K562 (cell line): ENCODE data around the gene CDKN2D. TPM values are rescaled to one million over a fixed set of nuclear protein-coding genes. Genes with fewer than 3 reads are reported as not detected.
A peak's percentile ranks its signal among the peaks of the same experiment; 100 is the strongest.

ENCODE experiments used
- ATAC-seq: fragments of 200-7000 bp; cut with Tn5 transposase; 3 replicates; pipeline ENCODE4 v1.9.1; 2020; ENCODE audit warnings: moderate library complexity
- BruUV-seq: library from RNA; stranded (reverse); fragments of 400-500 nt; replicated peaks from 2 replicates; lab custom pipeline; 2021; lab: Mats Ljungman, UMichigan
- CTCF ChIA-PET: fragments of 300-600 bp; formaldehyde crosslinking; extraction: SDS; loops from one replicate; lab custom pipeline; 2021; ENCODE audit warnings: low intra/inter-chr PET ratio; lab: Yijun Ruan, JAX
- POLR2A ChIA-PET: fragments of 300-600, 350-650 bp; sonication (Branson Sonifier 250); formaldehyde crosslinking; extraction: SDS; loops from one replicate; lab custom pipeline; 2021; ENCODE audit warnings: antibody characterized with exemption, inconsistent platforms; lab: Yijun Ruan, JAX
- DNase-seq, 4 experiments: peaks; one replicate each; pipeline versions ENCODE4 v3.0.0 to v3.0.0-alpha.2; 2011 to 2018; ENCODE audit warnings: low spot score in 3 of 4, mixed read lengths in 3 of 4; ENCODE audit errors: extremely low read depth in 1 of 4
- FAIRE-seq: peaks from 2 replicates; lab custom pipeline; 2011; peaks lifted over from hg19 to GRCh38; lab: Jason Lieb, UNC
- H2AFZ ChIP-seq: 2 replicates; pipeline ENCODE4 v1.6.0; 2011; ENCODE audit warnings: low read depth, low read length, control low read depth, inconsistent platforms
- H3K27ac ChIP-seq: fragments of 200-600 bp; 3 replicates; pipeline ENCODE4 v1.8.0; 2011; ENCODE audit warnings: low read depth, mild to moderate bottlenecking, control low read depth, inconsistent platforms, low read length, moderate library complexity, mixed read lengths; ENCODE audit errors: extremely low read depth
- H3K27me3 ChIP-seq, 2 experiments: fragments of 300-600 bp in 1 of 2; 2 replicates in 1 of 2; 3 replicates in 1 of 2; pipeline versions ENCODE4 v1.6.0 to v1.8.0; 2011; ENCODE audit warnings: inconsistent platforms in 2 of 2, low read length in 2 of 2, mild to moderate bottlenecking in 1 of 2, mixed read lengths in 1 of 2, moderate library complexity in 1 of 2; ENCODE audit not compliant: control insufficient read depth in 2 of 2, insufficient read depth in 2 of 2
- H3K36me3 ChIP-seq: fragments of 300-600 bp; 3 replicates; pipeline ENCODE4 v1.8.0; 2011; ENCODE audit warnings: mild to moderate bottlenecking, low read length, inconsistent platforms; ENCODE audit not compliant: control insufficient read depth, insufficient read depth
- H3K4me1 ChIP-seq, 2 experiments: fragments of 200-600 bp in 1 of 2; replicated peaks in 1 of 2; 2 replicates in 1 of 2; 3 replicates in 1 of 2; pipeline versions ENCODE4 v1.5.1 to v1.8.0; 2011; ENCODE audit warnings: inconsistent platforms in 2 of 2, low read length in 2 of 2, mild to moderate bottlenecking in 1 of 2, mixed read lengths in 1 of 2, moderate library complexity in 1 of 2; ENCODE audit not compliant: control insufficient read depth in 2 of 2, insufficient read depth in 2 of 2
- H3K4me2 ChIP-seq: 2 replicates; pipeline ENCODE4 v1.6.1; 2011; ENCODE audit warnings: low read length, control low read depth, inconsistent platforms, mixed read lengths; ENCODE audit not compliant: insufficient read depth
- H3K4me3 ChIP-seq: fragments of 200-600 bp; sonication (generic), shearing (Covaris generic); 2 replicates; pipeline ENCODE4 v1.5.1; 2016; ENCODE audit warnings: control low read depth, inconsistent platforms
- H3K79me2 ChIP-seq: fragments of 200-600 bp; 3 replicates; pipeline ENCODE4 v1.8.0; 2011; ENCODE audit warnings: low read length, inconsistent platforms; ENCODE audit not compliant: control insufficient read depth, insufficient read depth
- H3K9ac ChIP-seq, 2 experiments: 2 replicates each; pipeline versions ENCODE4 v1.6.0 to v1.6.1; 2011; ENCODE audit warnings: low read depth in 2 of 2, low read length in 2 of 2, control low read depth in 1 of 2, inconsistent platforms in 1 of 2, mild to moderate bottlenecking in 1 of 2, mixed read lengths in 1 of 2; ENCODE audit not compliant: insufficient read depth in 1 of 2
- H3K9me1 ChIP-seq: one replicate; pipeline ENCODE4 v1.6.0; 2011; ENCODE audit warnings: inconsistent platforms, mild to moderate bottlenecking, low read length, moderate library complexity; ENCODE audit not compliant: control insufficient read depth, insufficient read depth
- H3K9me3 ChIP-seq: replicated peaks from 2 replicates; pipeline ENCODE4 v1.5.1; 2011; ENCODE audit warnings: low read depth, low read length, inconsistent platforms; ENCODE audit not compliant: control insufficient read depth, insufficient read depth
- H4K20me1 ChIP-seq: replicated peaks from 2 replicates; pipeline ENCODE4 v1.6.1; 2011; ENCODE audit warnings: low read length, inconsistent platforms, mixed read lengths; ENCODE audit not compliant: control insufficient read depth, insufficient read depth
- NFE2 ChIP-seq: IDR thresholded peaks from 2 replicates; pipeline ENCODE4 v1.6.1; 2014; ENCODE audit warnings: antibody characterized with exemption, low read depth
- SMARCE1 ChIP-seq: fragments of 450-650 bp; IDR thresholded peaks from 2 replicates; pipeline ENCODE4 v1.7.1; 2016; ENCODE audit warnings: mild to moderate bottlenecking
- TCF3 ChIP-seq: sonication (generic); formaldehyde crosslinking; IDR thresholded peaks from 2 replicates; pipeline ENCODE4 v1.4.0; 2020; ENCODE audit warnings: mild to moderate bottlenecking, missing genetic modification reagents
- ZHX1 ChIP-seq: fragments of 150-350 bp; conservative IDR thresholded peaks from 2 replicates; pipeline ENCODE4 v1.6.1; 2014; ENCODE audit warnings: low read length
- WGBS: fragments of 100-300 bp; shearing (Covaris generic); methylation state at CpG from one replicate; pipeline ENCODE4 v1.1.6; 2016; ENCODE audit warnings: low coverage, mixed read lengths; ENCODE audit not compliant: insufficient coverage; ENCODE audit errors: missing lambda C conversion rate; 5-methylcytosine and 5-hydroxymethylcytosine counted together
- in situ Hi-C: fragments of 300-500 bp; cut with MboI; formaldehyde crosslinking; loops from 4 replicates; pipeline ENCODE4 v1.15.0; 2018; ENCODE audit warnings: inconsistent platforms, mixed read lengths
- intact Hi-C: fragments of 100-400 bp; cut with micrococcal nuclease; formaldehyde crosslinking; loops from 2 replicates; pipeline ENCODE4 v1.14.2; 2022
- polyA plus RNA-seq, 8 experiments: library from polyadenylated mRNA; depleted of rRNA in 4 of 8; stranded (reverse) in 5 of 8; unstranded in 3 of 8; fragments of >200 nt; fragmentation: Nextera tagmentation in 2 of 8; fragmentation: Illumina TruSeq in 1 of 8; extraction: Ambion mirVana in 2 of 8; extraction: Trizol in 1 of 8; gene quantifications; 2 replicates each; pipeline versions ENCODE4 v1.2.1 to v1.2.3, GENCODE V29; 2011 to 2014; ENCODE audit warnings: inconsistent platforms in 1 of 8, missing spikeins in 1 of 8
- total RNA-seq, 7 experiments: library from RNA; depleted of rRNA in 6 of 7; stranded (reverse); fragments of >200 nt in 6 of 7; fragmentation: Illumina TruSeq in 2 of 7; extraction: Trizol in 2 of 7; gene quantifications; 2 replicates each; pipeline versions ENCODE4 v1.2.1 to v1.2.3, GENCODE V29; 2011 to 2021; ENCODE audit warnings: low replicate concordance in 1 of 7
- TF ChIP-seq, protein P1 (sequence below): fragments of 250-450 bp; sonication (Bioruptor Pico); IDR thresholded peaks from 2 replicates; pipeline ENCODE4 v1.9.0; 2021; ENCODE audit warnings: mild to moderate bottlenecking

The CDKN2D gene
- total and polyA plus RNA-seq, 9 of the 15 experiments (the other 6 are each of a cell fraction or from before 2014, with no cell fraction given), result 0.41 to 8.2 (median 3.7) TPM

DNA sequence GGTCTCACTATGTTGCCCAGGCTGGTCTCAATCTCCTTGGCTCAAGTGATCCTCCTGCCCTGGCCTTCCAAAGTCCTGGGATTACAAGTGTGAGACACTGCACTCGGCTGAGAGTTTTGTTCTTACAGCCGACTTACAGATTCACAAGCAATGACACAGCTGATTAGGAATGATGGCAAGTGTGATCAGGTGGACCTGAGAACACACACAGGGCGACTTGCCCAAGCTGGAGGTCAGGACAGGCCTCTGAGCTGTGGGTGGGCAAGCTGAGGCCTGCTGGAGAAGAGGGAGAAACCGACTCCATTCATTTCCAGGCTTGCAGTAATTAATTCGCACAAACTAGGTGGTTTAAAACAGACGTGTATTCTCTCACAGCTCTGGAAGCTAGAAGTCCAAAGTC, 33.2 kb downstream of the CDKN2D start:
- POLR2A ChIA-PET, result interaction anchor here (0.5 to 1.3 kb wide), 4 partner anchors 10 to 1868 kb away, joined by 3 read pairs; no protein-coding TSS in a partner anchor
- no peak for FAIRE-seq
- BruUV-seq, result no TSS peak

More for the DNA sequence above, 33.2 kb downstream of the CDKN2D start:
- H3K9me1 ChIP-seq, result no peaks in the 10 kb centered on the region
- WGBS, result 21% methylated on average over 6 of the region's 6 CpGs
- H3K27ac ChIP-seq, result no peak overlapping the region
- in situ Hi-C loops (no loop called here), intact Hi-C loops (no loop called here)
- CTCF ChIA-PET, result no interaction called here
- no peak overlapping the region for H3K4me3 ChIP-seq
- 0 out of 2 replicates have a peak overlapping the region, but pooled peaks have one; percentile 28 for H2AFZ ChIP-seq
- no peaks in the 10 kb centered on the region for H3K9me3 ChIP-seq
- H3K4me2 ChIP-seq, result no peak overlapping the region
- no peaks in the 10 kb centered on the region for H4K20me1 ChIP-seq
- no peaks in the 10 kb centered on the region; a peak in 1 of 5 replicates for H3K27me3 ChIP-seq
- ATAC-seq (no peak), DNase-seq (peak in 1 of 4 experiments; percentile 3)
- H3K4me1 ChIP-seq, result peaks cover 0 to 6% of the 10 kb centered on the region in 2 experiments; a peak in 3 of 5 replicates
- H3K79me2 ChIP-seq, result no peaks in the 10 kb centered on the region
- H3K9ac ChIP-seq, result peak overlapping the region in 1 of 2 experiments; percentile 65; a peak in 1 of 4 replicates
- H3K36me3 ChIP-seq, result no peaks in the 10 kb centered on the region
- TF ChIP-seq ZHX1 (no peak), NFE2 (peak; percentile 41; the same call in 1 of the 2 replicates), TCF3 (CRISPR knock-in tag) (no peak), SMARCE1 (no peak)
- TF ChIP-seq, protein P1, sequence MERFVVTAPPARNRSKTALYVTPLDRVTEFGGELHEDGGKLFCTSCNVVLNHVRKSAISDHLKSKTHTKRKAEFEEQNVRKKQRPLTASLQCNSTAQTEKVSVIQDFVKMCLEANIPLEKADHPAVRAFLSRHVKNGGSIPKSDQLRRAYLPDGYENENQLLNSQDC (CRISPR knock-in tag), result no peak
- TF ChIP-seq, all 486 proteins: peak for 1
